Ishikawa (cell line): ENCODE measurements around the gene GPR39.

Experiments
- CEBPB ChIP-seq: IDR thresholded peaks from 2 replicates; pipeline ENCODE4 v1.6.1; 2012
- CREB1 ChIP-seq: IDR thresholded peaks from 2 replicates; pipeline ENCODE4 v1.6.1; 2012; ENCODE audit warnings: low read depth
- FOXM1 ChIP-seq: IDR thresholded peaks from 2 replicates; pipeline ENCODE4 v1.6.1; 2012; ENCODE audit warnings: low read depth, borderline replicate concordance
- RAD21 ChIP-seq: IDR thresholded peaks from 2 replicates; pipeline ENCODE4 v1.6.1; 2012; ENCODE audit warnings: low read depth
- TAF1 ChIP-seq: IDR thresholded peaks from 2 replicates; pipeline ENCODE4 v1.6.1; 2012; ENCODE audit warnings: low read depth, mild to moderate bottlenecking
- TCF12 ChIP-seq: IDR thresholded peaks from 2 replicates; pipeline ENCODE4 v1.6.1; 2012; ENCODE audit warnings: low read depth
- USF1 ChIP-seq: IDR thresholded peaks from 2 replicates; pipeline ENCODE4 v1.6.1; 2012
- TF ChIP-seq, protein P1 (sequence below): IDR thresholded peaks from 2 replicates; pipeline ENCODE4 v1.6.1; 2012; ENCODE audit warnings: low read depth, mild to moderate bottlenecking
- TF ChIP-seq, protein P2 (sequence below): IDR thresholded peaks from 2 replicates; pipeline ENCODE4 v1.6.1; 2012

DNA sequence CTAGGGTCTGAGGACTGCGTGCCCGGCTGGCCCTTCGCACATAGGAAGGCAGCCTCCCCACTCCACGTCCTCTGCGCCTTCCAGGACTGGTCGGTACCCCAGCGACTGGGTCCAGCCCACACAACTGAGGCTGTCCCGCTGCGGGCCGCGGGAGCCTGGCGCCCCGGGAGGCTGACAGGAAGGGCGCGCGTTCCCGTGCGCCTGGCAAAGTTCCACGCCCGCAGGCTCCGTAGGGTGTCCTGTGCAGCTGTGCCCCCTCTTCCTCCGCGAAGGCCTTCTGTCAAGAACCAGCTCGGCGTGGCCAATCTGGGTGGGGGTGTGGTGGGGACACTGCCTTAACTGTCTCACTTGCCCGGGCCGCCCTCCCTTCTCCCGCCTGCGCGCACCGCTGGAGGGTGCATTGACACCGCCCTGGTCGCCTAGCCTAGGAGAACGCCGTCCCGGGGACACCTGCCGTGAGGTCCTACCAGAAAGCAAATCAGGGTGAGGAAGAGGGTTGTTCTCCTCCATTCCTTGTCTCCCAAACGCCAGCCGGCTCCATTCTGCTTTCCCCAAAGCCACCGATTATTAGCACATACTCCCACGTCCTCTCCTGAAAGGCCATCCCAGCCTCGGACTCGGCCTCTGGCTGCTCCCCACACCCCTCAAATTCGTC lies 254.0 kb downstream of the GPR39 start:
- TF ChIP-seq CREB1 (no peak), CEBPB (no peak), TAF1 (no peak), TCF12 (no peak; the same call in 1 of the 2 replicates), RAD21 (no peak), USF1 (no peak), FOXM1 (no peak)
- TF ChIP-seq, protein P1, sequence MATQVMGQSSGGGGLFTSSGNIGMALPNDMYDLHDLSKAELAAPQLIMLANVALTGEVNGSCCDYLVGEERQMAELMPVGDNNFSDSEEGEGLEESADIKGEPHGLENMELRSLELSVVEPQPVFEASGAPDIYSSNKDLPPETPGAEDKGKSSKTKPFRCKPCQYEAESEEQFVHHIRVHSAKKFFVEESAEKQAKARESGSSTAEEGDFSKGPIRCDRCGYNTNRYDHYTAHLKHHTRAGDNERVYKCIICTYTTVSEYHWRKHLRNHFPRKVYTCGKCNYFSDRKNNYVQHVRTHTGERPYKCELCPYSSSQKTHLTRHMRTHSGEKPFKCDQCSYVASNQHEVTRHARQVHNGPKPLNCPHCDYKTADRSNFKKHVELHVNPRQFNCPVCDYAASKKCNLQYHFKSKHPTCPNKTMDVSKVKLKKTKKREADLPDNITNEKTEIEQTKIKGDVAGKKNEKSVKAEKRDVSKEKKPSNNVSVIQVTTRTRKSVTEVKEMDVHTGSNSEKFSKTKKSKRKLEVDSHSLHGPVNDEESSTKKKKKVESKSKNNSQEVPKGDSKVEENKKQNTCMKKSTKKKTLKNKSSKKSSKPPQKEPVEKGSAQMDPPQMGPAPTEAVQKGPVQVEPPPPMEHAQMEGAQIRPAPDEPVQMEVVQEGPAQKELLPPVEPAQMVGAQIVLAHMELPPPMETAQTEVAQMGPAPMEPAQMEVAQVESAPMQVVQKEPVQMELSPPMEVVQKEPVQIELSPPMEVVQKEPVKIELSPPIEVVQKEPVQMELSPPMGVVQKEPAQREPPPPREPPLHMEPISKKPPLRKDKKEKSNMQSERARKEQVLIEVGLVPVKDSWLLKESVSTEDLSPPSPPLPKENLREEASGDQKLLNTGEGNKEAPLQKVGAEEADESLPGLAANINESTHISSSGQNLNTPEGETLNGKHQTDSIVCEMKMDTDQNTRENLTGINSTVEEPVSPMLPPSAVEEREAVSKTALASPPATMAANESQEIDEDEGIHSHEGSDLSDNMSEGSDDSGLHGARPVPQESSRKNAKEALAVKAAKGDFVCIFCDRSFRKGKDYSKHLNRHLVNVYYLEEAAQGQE, result no peak
- TF ChIP-seq, protein P2, sequence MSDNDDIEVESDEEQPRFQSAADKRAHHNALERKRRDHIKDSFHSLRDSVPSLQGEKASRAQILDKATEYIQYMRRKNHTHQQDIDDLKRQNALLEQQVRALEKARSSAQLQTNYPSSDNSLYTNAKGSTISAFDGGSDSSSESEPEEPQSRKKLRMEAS, result peak; percentile 31; the same call in 1 of the 2 replicates
